A549 (cell line): Measurements from ENCODE around the gene PDGFA. TPM values are rescaled to one million over a fixed set of nuclear protein-coding genes. Genes with fewer than 3 reads are reported as not detected.

ENCODE experiments used
- ATAC-seq, 2 experiments: fragments of 200-7000 bp in 1 of 2; fragments of >200 bp in 1 of 2; cut with Nextera tagmentation in 1 of 2; cut with Tn5 transposase in 1 of 2; 3 replicates each; pipeline versions ENCODE4 v1.8.0 to v1.9.1; 2018 to 2020; ENCODE audit warnings: mild to moderate bottlenecking in 1 of 2, moderate library complexity in 1 of 2
- CTCF ChIA-PET: fragments of 300-600 bp; sonication (Branson Sonifier 250); formaldehyde crosslinking; extraction: SDS; loops from one replicate; lab custom pipeline; 2021; ENCODE audit warnings: antibody characterized with exemption, inconsistent platforms; lab: Yijun Ruan, JAX
- POLR2A ChIA-PET: fragments of 350-600 bp; formaldehyde crosslinking; extraction: SDS; loops from one replicate; lab custom pipeline; 2021; ENCODE audit warnings: antibody characterized with exemption, inconsistent platforms; lab: Yijun Ruan, JAX
- DNase-seq, 2 experiments: peaks; one replicate each; pipeline versions ENCODE4 v3.0.0 to v3.0.0-alpha.2; 2011 to 2016; ENCODE audit warnings: low read depth in 1 of 2, low spot score in 1 of 2
- FAIRE-seq: peaks from 2 replicates; lab custom pipeline; 2011; peaks lifted over from hg19 to GRCh38; lab: Jason Lieb, UNC
- H3K27ac ChIP-seq, 2 experiments: fragments of >200 bp; sonication (Bioruptor Twin); formaldehyde crosslinking; 3 replicates each; pipeline ENCODE4 v1.5.1; 2016 to 2017
- H3K4me1 ChIP-seq: fragments of >200 bp; sonication (Bioruptor Twin); formaldehyde crosslinking; 3 replicates; pipeline ENCODE4 v1.6.1; 2016
- H3K4me2 ChIP-seq: fragments of >200 bp; sonication (Bioruptor Twin); formaldehyde crosslinking; 3 replicates; pipeline ENCODE4 v1.6.1; 2016
- H3K4me3 ChIP-seq: fragments of >200 bp; sonication (Bioruptor Twin); formaldehyde crosslinking; 3 replicates; pipeline ENCODE4 v1.5.1; 2016
- H3K9me3 ChIP-seq: fragments of >200 bp; sonication (Bioruptor Twin); formaldehyde crosslinking; 3 replicates; pipeline ENCODE4 v1.6.1; 2016
- BHLHE40 ChIP-seq: IDR thresholded peaks from 2 replicates; pipeline ENCODE4 v1.6.1; 2012; ENCODE audit warnings: low read depth, low read length, inconsistent platforms
- CBX2 ChIP-seq: fragments of 200-600 bp; sonication (generic); IDR thresholded peaks from 2 replicates; pipeline ENCODE4 v1.6.1; 2016; ENCODE audit warnings: low read depth, mild to moderate bottlenecking, borderline replicate concordance
- CHD2 ChIP-seq: fragments of 150-350 bp; IDR thresholded peaks from 2 replicates; pipeline ENCODE4 v1.6.1; 2014; ENCODE audit warnings: low read length; ENCODE audit not compliant: partially characterized antibody
- EP300 ChIP-seq, 2 experiments: fragments of >200 bp; sonication (Bioruptor Twin); formaldehyde crosslinking; IDR thresholded peaks; 2 replicates in 1 of 2; 3 replicates in 1 of 2; pipeline ENCODE4 v1.6.1; 2016 to 2017
- FOSB ChIP-seq: fragments of 250-450 bp; sonication (Bioruptor Pico); IDR thresholded peaks from 2 replicates; pipeline ENCODE4 v1.5.0; 2020; ENCODE audit warnings: mild to moderate bottlenecking, moderate library complexity
- FOSL2 ChIP-seq, 2 experiments: fragments of 450-650 bp in 1 of 2; fragments of >200 bp in 1 of 2; sonication (Bioruptor Twin) in 1 of 2; formaldehyde crosslinking; IDR thresholded peaks; 2 replicates each; pipeline versions ENCODE4 v1.5.0 to v1.6.1; 2016 to 2020; ENCODE audit warnings: mild to moderate bottlenecking in 1 of 2, moderate library complexity in 1 of 2
- HDAC2 ChIP-seq: fragments of 200-600 bp; sonication (generic); IDR thresholded peaks from 2 replicates; pipeline ENCODE4 v1.6.1; 2016
- HMGXB4 ChIP-seq: fragments of 250-450 bp; sonication (Bioruptor Pico); IDR thresholded peaks from 2 replicates; pipeline ENCODE4 v1.5.0; 2021; ENCODE audit warnings: mild to moderate bottlenecking, moderate library complexity, borderline replicate concordance
- HOXB13 ChIP-seq: fragments of 250-450 bp; sonication (Bioruptor Pico); IDR thresholded peaks from 2 replicates; pipeline ENCODE4 v1.5.0; 2020; ENCODE audit warnings: low read depth, mild to moderate bottlenecking, moderate library complexity
- JUNB ChIP-seq: fragments of >200 bp; sonication (Bioruptor Twin); formaldehyde crosslinking; IDR thresholded peaks from 2 replicates; pipeline ENCODE4 v1.6.1; 2016
- KDM1A ChIP-seq: fragments of 200-600 bp; sonication (generic); IDR thresholded peaks from 2 replicates; pipeline ENCODE4 v1.6.1; 2016; ENCODE audit warnings: low read depth, mild to moderate bottlenecking
- KDM5A ChIP-seq: fragments of 200-600 bp; sonication (generic); IDR thresholded peaks from 2 replicates; pipeline ENCODE4 v1.6.1; 2016; ENCODE audit warnings: antibody characterized with exemption, mild to moderate bottlenecking
- MAFK ChIP-seq: fragments of 450-650 bp; IDR thresholded peaks from 2 replicates; pipeline ENCODE4 v1.6.1; 2014; ENCODE audit not compliant: partially characterized antibody
- NR3C1 ChIP-seq: fragments of >200 bp; sonication (Bioruptor Twin); formaldehyde crosslinking; IDR thresholded peaks from 3 replicates; pipeline ENCODE4 v1.6.1; 2017
- PHF8 ChIP-seq: fragments of 200-600 bp; sonication (generic); IDR thresholded peaks from 2 replicates; pipeline ENCODE4 v1.6.1; 2016; ENCODE audit warnings: low read depth, mild to moderate bottlenecking, antibody characterized with exemption, moderate library complexity, borderline replicate concordance
- RARB ChIP-seq: fragments of 250-450 bp; sonication (Bioruptor Pico); IDR thresholded peaks from 2 replicates; pipeline ENCODE4 v1.8.0; 2021; ENCODE audit warnings: mild to moderate bottlenecking, moderate library complexity
- TFCP2L1 ChIP-seq: fragments of 250-450 bp; sonication (Bioruptor Pico); IDR thresholded peaks from 2 replicates; pipeline ENCODE4 v1.5.0; 2021; ENCODE audit warnings: mild to moderate bottlenecking
- TP53 ChIP-seq: fragments of 250-450 bp; sonication (Bioruptor Pico); IDR thresholded peaks from 2 replicates; pipeline ENCODE4 v1.5.0; 2021; ENCODE audit warnings: mild to moderate bottlenecking, moderate library complexity
- USF2 ChIP-seq: fragments of 450-650 bp; IDR thresholded peaks from 2 replicates; pipeline ENCODE4 v1.6.1; 2014; ENCODE audit warnings: antibody characterized with exemption
- ZC3H11A ChIP-seq: fragments of 450-650 bp; IDR thresholded peaks from 2 replicates; pipeline ENCODE4 v1.6.1; 2014; ENCODE audit warnings: antibody characterized with exemption, mild to moderate bottlenecking
- ZFP36 ChIP-seq: fragments of 450-650 bp; IDR thresholded peaks from 2 replicates; pipeline ENCODE4 v1.6.1; 2014; ENCODE audit warnings: borderline replicate concordance; ENCODE audit not compliant: partially characterized antibody
- ZNF302 ChIP-seq: fragments of 250-450 bp; sonication (Bioruptor Pico); IDR thresholded peaks from 2 replicates; pipeline ENCODE4 v1.9.0; 2021; ENCODE audit warnings: inconsistent platforms, mild to moderate bottlenecking, moderate library complexity
- WGBS: methylation state at CpG from one replicate; pipeline ENCODE4 v1.1.6; 2017; ENCODE audit errors: missing lambda C conversion rate; 5-methylcytosine and 5-hydroxymethylcytosine counted together
- polyA plus RNA-seq, 4 experiments: library from polyadenylated mRNA; depleted of rRNA in 3 of 4; stranded (reverse); fragments of >200 nt; fragmentation: RNase III in 1 of 4; extraction: RNeasy Plus Mini Kit Qiagen cat#74134 plus additional on column Dnase treatment in 1 of 4; gene quantifications; 2 replicates in 3 of 4; 3 replicates in 1 of 4; pipeline ENCODE4 v1.2.3, GENCODE V29; 2011 to 2017
- TF ChIP-seq, protein P1 (sequence below): fragments of >200 bp; sonication (Bioruptor Twin); formaldehyde crosslinking; IDR thresholded peaks from 3 replicates; pipeline ENCODE4 v1.5.1; 2016
- TF ChIP-seq, protein P2 (sequence below): IDR thresholded peaks from 2 replicates; pipeline ENCODE4 v1.6.1; 2012

PDGFA gene
- polyA plus RNA-seq, 2 of the 4 experiments (the other 2 are of a cell fraction), result 12.8 to 14.9 TPM

DNA sequence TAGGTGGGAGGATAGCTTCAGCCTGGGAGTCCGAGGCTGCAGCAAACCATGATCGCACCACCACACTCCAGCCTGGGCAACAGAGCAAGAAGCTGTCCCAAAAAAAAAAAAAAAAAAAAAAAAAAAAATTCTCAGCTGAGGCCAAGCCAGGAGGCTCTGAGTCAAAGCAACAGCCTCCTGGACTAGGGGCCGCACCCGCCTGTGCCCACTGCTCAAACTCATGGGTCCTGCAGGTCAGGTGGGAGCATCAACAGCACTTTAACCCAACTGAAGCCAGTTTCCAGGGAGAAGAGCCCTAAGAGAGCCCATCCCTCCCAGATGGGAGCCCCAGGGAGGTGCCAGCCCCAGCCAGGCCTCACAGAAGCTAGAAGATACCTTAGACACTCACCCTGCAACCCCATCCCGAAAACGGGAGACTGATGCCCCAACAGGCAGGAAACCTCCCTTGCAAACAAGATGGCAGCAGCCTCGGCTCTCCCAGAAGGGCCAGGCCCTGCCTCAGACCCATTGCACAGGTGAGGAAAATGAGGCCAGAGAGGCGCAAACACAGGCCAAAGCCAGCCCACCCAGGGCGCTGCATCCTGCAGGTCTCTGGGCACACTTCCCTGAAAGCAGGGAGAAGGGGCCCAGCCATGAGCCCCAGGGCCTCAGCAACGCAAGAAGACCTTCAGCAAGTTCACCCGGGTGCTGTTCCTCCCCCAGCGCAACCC lies 11.0 kb downstream of the PDGFA start:
- Histone ChIP-seq H3K9me3 (no peaks in the 10 kb centered on the region), H3K4me1 (peaks cover 17% of the 10 kb centered on the region), H3K4me3 (no peak overlapping the region), H3K27ac (no peak overlapping the region), H3K4me2 (no peak overlapping the region)
- POLR2A ChIA-PET, result interaction anchor here (1.0 kb wide), 1 partner anchor 9 kb away, joined by 3 read pairs; no protein-coding TSS in a partner anchor
- TF ChIP-seq KDM5A (no peak), HDAC2 (no peak), TFCP2L1 (CRISPR knock-in tag) (no peak), PHF8 (no peak), FOSL2 (IDR thresholded peaks at IDR 0.05) (no peak), FOSL2 (CRISPR knock-in tag; IDR thresholded peaks at IDR 0.05) (no peak), TP53 (CRISPR knock-in tag) (no peak), RARB (CRISPR knock-in tag) (no peak), BHLHE40 (no peak), ZFP36 (no peak), ZC3H11A (no peak)
- ATAC-seq (no peak), DNase-seq (no peak), FAIRE-seq (no peak)
- CTCF ChIA-PET, result interaction anchor here (1.1 to 1.6 kb wide), 2 partner anchors 20 to 176 kb away, joined by 4 to 5 read pairs; no protein-coding TSS in a partner anchor
- 83% methylated on average over 9 of the region's 12 CpGs for WGBS

GRCh38 chr7:507623-508300 lies 11.9 kb downstream of the PDGFA start:
- DNase-seq (no peak), ATAC-seq (no peak), FAIRE-seq (no peak)
- Histone ChIP-seq H3K4me3 (no peak overlapping the region), H3K9me3 (no peaks in the 10 kb centered on the region)
- WGBS, result 89% methylated on average over 13 of the region's 17 CpGs
- TF ChIP-seq HMGXB4 (CRISPR knock-in tag) (no peak), JUNB (no peak), ZC3H11A (no peak), KDM1A (no peak), EP300 (IDR thresholded peaks at IDR 0.05) (no peak)
- TF ChIP-seq, protein P1, sequence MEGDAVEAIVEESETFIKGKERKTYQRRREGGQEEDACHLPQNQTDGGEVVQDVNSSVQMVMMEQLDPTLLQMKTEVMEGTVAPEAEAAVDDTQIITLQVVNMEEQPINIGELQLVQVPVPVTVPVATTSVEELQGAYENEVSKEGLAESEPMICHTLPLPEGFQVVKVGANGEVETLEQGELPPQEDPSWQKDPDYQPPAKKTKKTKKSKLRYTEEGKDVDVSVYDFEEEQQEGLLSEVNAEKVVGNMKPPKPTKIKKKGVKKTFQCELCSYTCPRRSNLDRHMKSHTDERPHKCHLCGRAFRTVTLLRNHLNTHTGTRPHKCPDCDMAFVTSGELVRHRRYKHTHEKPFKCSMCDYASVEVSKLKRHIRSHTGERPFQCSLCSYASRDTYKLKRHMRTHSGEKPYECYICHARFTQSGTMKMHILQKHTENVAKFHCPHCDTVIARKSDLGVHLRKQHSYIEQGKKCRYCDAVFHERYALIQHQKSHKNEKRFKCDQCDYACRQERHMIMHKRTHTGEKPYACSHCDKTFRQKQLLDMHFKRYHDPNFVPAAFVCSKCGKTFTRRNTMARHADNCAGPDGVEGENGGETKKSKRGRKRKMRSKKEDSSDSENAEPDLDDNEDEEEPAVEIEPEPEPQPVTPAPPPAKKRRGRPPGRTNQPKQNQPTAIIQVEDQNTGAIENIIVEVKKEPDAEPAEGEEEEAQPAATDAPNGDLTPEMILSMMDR, result no peak
- TF ChIP-seq, all 56 proteins: peak for 0
- CTCF ChIA-PET, result interaction anchor here (1.1 to 1.6 kb wide), 2 partner anchors 20 to 175 kb away, joined by 4 to 5 read pairs; no protein-coding TSS in a partner anchor
- H3K27ac ChIP-seq, result no peak overlapping the region
- POLR2A ChIA-PET, result interaction anchor here (1.0 kb wide), 1 partner anchor 9 kb away, joined by 3 read pairs; no protein-coding TSS in a partner anchor
- H3K4me2 ChIP-seq, result no peak overlapping the region
- H3K4me1 ChIP-seq, result peaks cover 25% of the 10 kb centered on the region

DNA sequence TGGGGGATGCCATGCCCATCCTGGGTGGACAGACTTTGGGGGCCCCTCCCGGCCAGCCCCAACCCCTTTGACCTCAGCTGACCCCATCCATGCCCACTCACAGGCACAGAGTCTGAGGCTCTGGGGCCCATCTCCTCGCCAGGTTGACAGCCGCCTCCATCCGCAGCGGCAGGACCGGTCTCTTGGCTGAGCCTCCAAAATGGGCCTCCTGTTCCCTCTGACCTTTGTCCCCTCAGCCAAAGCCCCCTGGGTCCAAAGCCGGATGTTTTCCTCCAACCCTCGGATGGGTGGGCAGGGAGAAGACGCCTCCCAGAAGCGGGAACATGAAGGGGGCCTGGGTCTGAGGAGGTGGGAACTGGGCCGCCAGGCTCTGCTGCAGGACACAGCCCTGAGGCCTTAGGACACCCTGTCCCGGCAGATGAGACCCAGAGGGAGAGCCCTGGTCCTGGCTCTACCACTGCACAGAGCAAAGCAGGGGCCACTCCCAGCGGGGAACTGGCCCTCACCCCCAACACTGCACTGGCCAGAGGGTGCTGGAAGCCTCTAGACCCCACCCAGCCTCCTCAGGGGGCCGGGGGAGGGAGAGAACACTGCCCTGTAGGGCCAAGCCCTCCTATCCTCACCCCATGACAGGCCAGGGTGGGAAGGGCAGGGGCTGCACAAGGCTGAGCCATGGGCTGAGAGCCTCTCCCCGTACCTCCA lies 12.6 kb downstream of the PDGFA start:
- no peak overlapping the region for H3K4me3 ChIP-seq
- H3K9me3 ChIP-seq, result no peaks in the 10 kb centered on the region
- WGBS, result 82% methylated on average over 11 of the region's 15 CpGs
- ATAC-seq (no peak), FAIRE-seq (no peak), DNase-seq (no peak)
- ChIA-PET CTCF (interaction anchor here (1.1 kb wide), 1 partner anchor 19 kb away, joined by 4 read pairs; no protein-coding TSS in a partner anchor), POLR2A (no interaction called here)
- TF ChIP-seq ZNF302 (CRISPR knock-in tag), result no peak
- TF ChIP-seq FOSB (CRISPR knock-in tag), result no peak
- TF ChIP-seq HDAC2, result no peak
- TF ChIP-seq HOXB13, result no peak
- TF ChIP-seq NR3C1, result no peak
- TF ChIP-seq BHLHE40, result no peak
- TF ChIP-seq CBX2, result no peak
- TF ChIP-seq CHD2, result no peak
- TF ChIP-seq, protein P2, sequence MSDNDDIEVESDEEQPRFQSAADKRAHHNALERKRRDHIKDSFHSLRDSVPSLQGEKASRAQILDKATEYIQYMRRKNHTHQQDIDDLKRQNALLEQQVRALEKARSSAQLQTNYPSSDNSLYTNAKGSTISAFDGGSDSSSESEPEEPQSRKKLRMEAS, result no peak
- TF ChIP-seq TP53 (CRISPR knock-in tag), result no peak
- no peak for TF ChIP-seq USF2
- no peak for TF ChIP-seq MAFK
- TF ChIP-seq KDM1A, result no peak
- peaks cover 25% of the 10 kb centered on the region for H3K4me1 ChIP-seq
- no peak overlapping the region for H3K4me2 ChIP-seq
- H3K27ac ChIP-seq, result no peak overlapping the region
